Large intestine (tissue), 3 donors: ENCODE data around the gene CCDC8. TPM values are rescaled to one million over a fixed set of nuclear protein-coding genes. Genes with fewer than 3 reads are reported as not detected.

ENCODE experiments used
- DNase-seq, 2 donors: peaks; one replicate each; pipeline versions ENCODE4 v3.0.0 to v3.0.0-alpha.2; 2013
- H3K27ac ChIP-seq: one replicate; pipeline ENCODE4 v1.5.1; 2013; ENCODE audit warnings: low read length
- H3K27me3 ChIP-seq: 2 replicates; pipeline ENCODE4 v1.6.1; 2013; ENCODE audit warnings: low read length; ENCODE audit not compliant: control insufficient read depth, insufficient read depth
- H3K36me3 ChIP-seq: 2 replicates; pipeline ENCODE4 v1.6.1; 2013; ENCODE audit warnings: low read length; ENCODE audit not compliant: control insufficient read depth, insufficient read depth
- H3K4me1 ChIP-seq: one replicate; pipeline ENCODE4 v1.6.1; 2013; ENCODE audit warnings: low read length; ENCODE audit not compliant: control insufficient read depth, insufficient read depth
- H3K4me3 ChIP-seq: one replicate; pipeline ENCODE4 v1.5.1; 2013; ENCODE audit warnings: low read length
- H3K9me3 ChIP-seq: one replicate; pipeline ENCODE4 v1.6.1; 2013; ENCODE audit warnings: mild to moderate bottlenecking, low read depth, low read length, moderate library complexity; ENCODE audit not compliant: control insufficient read depth
- WGBS: methylation state at CpG from one replicate; pipeline ENCODE4 v1.1.5; 2013; ENCODE audit warnings: low lambda C conversion rate; ENCODE audit not compliant: insufficient coverage; 5-methylcytosine and 5-hydroxymethylcytosine counted together
- polyA plus RNA-seq: library from polyadenylated mRNA; unstranded; fragments of 120-200 nt; gene quantifications from one replicate; pipeline ENCODE4 v1.2.1, GENCODE V29; 2013

CCDC8 gene
- polyA plus RNA-seq, 1 donor = 44.8 TPM

GRCh38 chr19:46374536-46375475 lies 38.6 kb downstream of the CCDC8 start:
- no peak overlapping the region for H3K27ac ChIP-seq
- H3K4me1 ChIP-seq = peaks cover 3% of the 10 kb centered on the region
- no peak for DNase-seq
- peaks cover 46% of the 10 kb centered on the region for H3K36me3 ChIP-seq
- H3K4me3 ChIP-seq = no peak overlapping the region
- H3K9me3 ChIP-seq = no peaks in the 10 kb centered on the region
- WGBS = no CpG with 5 or more reads among the region's 21 CpGs
- H3K27me3 ChIP-seq = no peaks in the 10 kb centered on the region

GRCh38 chr19:46373491-46374359 lies 39.6 kb downstream of the CCDC8 start:
- peak in 1 of 2 donors; percentile 32 for DNase-seq
- Histone ChIP-seq H3K4me3 (no peak overlapping the region), H3K36me3 (peaks cover 42% of the 10 kb centered on the region), H3K9me3 (no peaks in the 10 kb centered on the region), H3K27me3 (no peaks in the 10 kb centered on the region), H3K27ac (no peak overlapping the region), H3K4me1 (peaks cover 3% of the 10 kb centered on the region)
- WGBS = no CpG with 5 or more reads among the region's 17 CpGs

GRCh38 chr19:46372901-46373490 lies 40.4 kb downstream of the CCDC8 start:
- Histone ChIP-seq H3K27me3 (no peaks in the 10 kb centered on the region), H3K4me1 (peaks cover 3% of the 10 kb centered on the region), H3K9me3 (no peaks in the 10 kb centered on the region), H3K4me3 (no peak overlapping the region), H3K36me3 (peaks cover 47% of the 10 kb centered on the region), H3K27ac (no peak overlapping the region)
- DNase-seq = no peak
- no CpG with 5 or more reads among the region's 11 CpGs for WGBS

- H3K27me3 ChIP-seq = no peaks in the 10 kb centered on the region
- no peak overlapping the region for H3K27ac ChIP-seq
- DNase-seq = no peak
- peaks cover 3% of the 10 kb centered on the region for H3K4me1 ChIP-seq
- H3K36me3 ChIP-seq = peaks cover 43% of the 10 kb centered on the region
- no peak overlapping the region for H3K4me3 ChIP-seq
- no peaks in the 10 kb centered on the region for H3K9me3 ChIP-seq
- WGBS = no CpG with 5 or more reads among the region's 10 CpGs
Measured at GRCh38 chr19:46371371-46371901, 41.9 kb downstream of the CCDC8 start.

- H3K4me3 ChIP-seq = no peak overlapping the region
- no CpG with 5 or more reads among the region's 7 CpGs for WGBS
- no peak overlapping the region for H3K27ac ChIP-seq
- H3K27me3 ChIP-seq = no peaks in the 10 kb centered on the region
- no peak for DNase-seq
- peaks cover 40% of the 10 kb centered on the region for H3K36me3 ChIP-seq
- no peaks in the 10 kb centered on the region for H3K9me3 ChIP-seq
- peaks cover 3% of the 10 kb centered on the region for H3K4me1 ChIP-seq
Measured at GRCh38 chr19:46369817-46370216, 43.5 kb downstream of the CCDC8 start.

- Histone ChIP-seq H3K27me3 (no peaks in the 10 kb centered on the region), H3K4me3 (no peak overlapping the region), H3K36me3 (peaks cover 38% of the 10 kb centered on the region), H3K4me1 (peaks cover 3% of the 10 kb centered on the region), H3K9me3 (no peaks in the 10 kb centered on the region), H3K27ac (no peak overlapping the region)
- DNase-seq = no peak
- no CpG with 5 or more reads among the region's 7 CpGs for WGBS
Measured at GRCh38 chr19:46368116-46368515, 45.2 kb downstream of the CCDC8 start.

GRCh38 chr19:46367426-46367825 lies 45.9 kb downstream of the CCDC8 start:
- H3K27me3 ChIP-seq = no peaks in the 10 kb centered on the region
- H3K4me3 ChIP-seq = no peak overlapping the region
- H3K36me3 ChIP-seq = peaks cover 38% of the 10 kb centered on the region
- H3K27ac ChIP-seq = no peak overlapping the region
- 100% methylated on average over 2 of the region's 5 CpGs for WGBS
- H3K9me3 ChIP-seq = no peaks in the 10 kb centered on the region
- H3K4me1 ChIP-seq = no peaks in the 10 kb centered on the region
- DNase-seq = no peak

GRCh38 chr19:46366620-46367292 lies 46.6 kb downstream of the CCDC8 start:
- Histone ChIP-seq H3K27me3 (no peaks in the 10 kb centered on the region), H3K27ac (no peak overlapping the region), H3K36me3 (peaks cover 38% of the 10 kb centered on the region), H3K4me3 (no peak overlapping the region), H3K4me1 (no peaks in the 10 kb centered on the region), H3K9me3 (no peaks in the 10 kb centered on the region)
- WGBS = no CpG with 5 or more reads among the region's 9 CpGs
- DNase-seq = no peak

GRCh38 chr19:46365561-46365960 lies 47.8 kb downstream of the CCDC8 start:
- no CpG with 5 or more reads among the region's 4 CpGs for WGBS
- Histone ChIP-seq H3K9me3 (no peaks in the 10 kb centered on the region), H3K36me3 (peaks cover 31% of the 10 kb centered on the region), H3K4me1 (no peaks in the 10 kb centered on the region), H3K27ac (no peak overlapping the region), H3K4me3 (no peak overlapping the region), H3K27me3 (no peaks in the 10 kb centered on the region)
- DNase-seq = no peak
